ENCODE data around the gene SPP2.

The SPP2 gene

GRCh38 chr2:234044157-234044556 is 6.3 kb upstream of the SPP2 start:
- no peak for DNase-seq

GRCh38 chr2:234046521-234046920 is 4.0 kb upstream of the SPP2 start:
- no peak for DNase-seq

- no peak for DNase-seq
These were observed 3.1 kb upstream of the SPP2 start for GRCh38 chr2:234047361-234047760.

GRCh38 chr2:234048049-234048448 is 2.5 kb upstream of the SPP2 start:
- no peak for DNase-seq

- no peak for DNase-seq
These were observed 1.0 kb downstream of the SPP2 start for GRCh38 chr2:234051374-234052070.

GRCh38 chr2:234058881-234059280 is 8.4 kb downstream of the SPP2 start:
- DNase-seq: no peak

- DNase-seq: no peak
These were observed 9.7 kb downstream of the SPP2 start for GRCh38 chr2:234060236-234060635.

GRCh38 chr2:234061624-234062257 is 11.2 kb downstream of the SPP2 start:
- DNase-seq: no peak

GRCh38 chr2:234066587-234066986 is 16.1 kb downstream of the SPP2 start:
- no peak for DNase-seq

GRCh38 chr2:234071664-234072063 is 21.2 kb downstream of the SPP2 start:
- DNase-seq: no peak

GRCh38 chr2:234072454-234072853 is 22.0 kb downstream of the SPP2 start:
- DNase-seq: no peak

GRCh38 chr2:234074751-234075517 is 24.4 kb downstream of the SPP2 start:
- DNase-seq: no peak

- DNase-seq: no peak
These were observed 25.0 kb downstream of the SPP2 start for GRCh38 chr2:234075518-234075915.

GRCh38 chr2:234075947-234076346 is 25.4 kb downstream of the SPP2 start:
- DNase-seq: no peak

- no peak for DNase-seq
These were observed 25.9 kb downstream of the SPP2 start for GRCh38 chr2:234076451-234076850.

- DNase-seq: no peak
These were observed 27.6 kb downstream of the SPP2 start for GRCh38 chr2:234078129-234078528.

GRCh38 chr2:234081970-234082822 is 31.7 kb downstream of the SPP2 start:
- no peak for DNase-seq

- no peak for DNase-seq
These were observed 33.3 kb downstream of the SPP2 start for GRCh38 chr2:234083572-234084348.

GRCh38 chr2:234091432-234091879 is 41.0 kb downstream of the SPP2 start:
- DNase-seq: no peak

- no peak for DNase-seq
These were observed 41.4 kb downstream of the SPP2 start for GRCh38 chr2:234091883-234092282.

- no peak for DNase-seq
These were observed 41.8 kb downstream of the SPP2 start for GRCh38 chr2:234092344-234092743.

- no peak for DNase-seq
These were observed 44.8 kb downstream of the SPP2 start for GRCh38 chr2:234095301-234095700.

All from activated CD4-positive, alpha-beta T cell treated with anti-CD3 and anti-CD28 coated beads, Interleukin-2, amount 50 U/mL, for 1 hour (primary cell).